Esophagus muscularis mucosa (tissue), 4 donors: ENCODE results near the gene LAMA1. TPM values are rescaled to one million over a fixed set of nuclear protein-coding genes. Genes with fewer than 3 reads are reported as not detected.

ENCODE experiments used
- DNase-seq: peaks from one replicate; pipeline ENCODE4 v3.0.0-alpha.2; 2017; ENCODE audit errors: extremely low spot score
- H3K27ac ChIP-seq, 4 donors: fragments of 200-600 bp; sonication (generic); replicated peaks in 1 of 4; 1 replicate in 3 of 4; 2 replicates in 1 of 4; pipeline ENCODE4 v1.5.1; 2016 to 2019; ENCODE audit warnings: mild to moderate bottlenecking in 1 of 4
- H3K27me3 ChIP-seq, 4 donors: fragments of 200-600 bp; sonication (generic); one replicate each; pipeline versions ENCODE4 v1.5.1 to v1.6.0; 2016 to 2019
- H3K36me3 ChIP-seq, 4 donors: fragments of 200-600 bp; sonication (generic); one replicate each; pipeline ENCODE4 v1.5.1; 2016 to 2019
- H3K4me1 ChIP-seq, 4 donors: fragments of 200-600 bp; sonication (generic); one replicate each; pipeline ENCODE4 v1.5.1; 2016 to 2019
- H3K4me3 ChIP-seq, 4 donors: fragments of 200-600 bp; sonication (generic); 1 replicate in 2 of 4; 2 replicates in 2 of 4; pipeline ENCODE4 v1.5.1; 2016 to 2019; ENCODE audit warnings: mild to moderate bottlenecking in 4 of 4, moderate library complexity in 1 of 4
- H3K9me3 ChIP-seq, 4 donors: fragments of 200-600 bp; sonication (generic); 1 replicate in 3 of 4; 2 replicates in 1 of 4; pipeline ENCODE4 v1.5.1; 2016 to 2019
- CTCF ChIP-seq, 3 experiments: fragments of 200-600 bp in 2 of 3; fragments of 450-650 bp in 1 of 3; sonication (generic) in 2 of 3; IDR thresholded peaks; one replicate each; pipeline ENCODE4 v1.5.1; 2017 to 2019; ENCODE audit warnings: antibody characterized with exemption in 3 of 3, mild to moderate bottlenecking in 2 of 3, moderate library complexity in 1 of 3
- EP300 ChIP-seq: sonication (generic); formaldehyde crosslinking; IDR thresholded peaks from one replicate; pipeline ENCODE4 v1.6.1; 2017; ENCODE audit warnings: antibody characterized with exemption
- POLR2A ChIP-seq: fragments of 450-650 bp; IDR thresholded peaks from one replicate; pipeline ENCODE4 v1.6.1; 2017; ENCODE audit warnings: antibody characterized with exemption, moderate library complexity, mild to moderate bottlenecking, low read depth
- POLR2AphosphoS5 ChIP-seq, 2 donors: sonication (generic); formaldehyde crosslinking; IDR thresholded peaks; one replicate each; pipeline ENCODE4 v1.6.1; 2017; ENCODE audit warnings: antibody characterized with exemption in 2 of 2
- WGBS: methylation state at CpG from one replicate; pipeline ENCODE4 v1.1.5; 2018; 5-methylcytosine and 5-hydroxymethylcytosine counted together
- intact Hi-C: fragments of 100-400 bp; cut with DNase I; formaldehyde crosslinking; loops from one replicate; pipeline ENCODE4 v1.15.1; 2023
- total RNA-seq, 4 donors: library from RNA; depleted of rRNA; stranded (reverse); fragments of >200 nt; gene quantifications; one replicate each; pipeline versions ENCODE4 v1.1.0 to v1.2.1, GENCODE V29; 2016

Gene LAMA1
- total RNA-seq, 4 donors from 2014 or later: 0.17 to 0.69 (median 0.37) TPM

- no peaks in the 10 kb centered on the region for H3K36me3 ChIP-seq
- DNase-seq: no peak
- H3K9me3 ChIP-seq: no peaks in the 10 kb centered on the region
- H3K4me3 ChIP-seq: no peak overlapping the region
- H3K27me3 ChIP-seq: peaks cover 0 to 18% (median 0%) of the 10 kb centered on the region in 4 donors
- 81% methylated on average over 6 of the region's 6 CpGs for WGBS
- intact Hi-C loops: no loop called here
- no peaks in the 10 kb centered on the region for H3K4me1 ChIP-seq
- no peak overlapping the region for H3K27ac ChIP-seq
- TF ChIP-seq EP300 (no peak), POLR2AphosphoS5 (IDR thresholded peaks at IDR 0.05) (no peak), CTCF (IDR thresholded peaks at IDR 0.05) (no peak), POLR2A (no peak)
Observed at GRCh38 chr18:7025194-7025593, 92.4 kb downstream of the LAMA1 start.

GRCh38 chr18:7023581-7023980, 94.0 kb downstream of the LAMA1 start:
- TF ChIP-seq POLR2A (no peak), EP300 (no peak), CTCF (IDR thresholded peaks at IDR 0.05) (no peak), POLR2AphosphoS5 (IDR thresholded peaks at IDR 0.05) (no peak)
- H3K9me3 ChIP-seq: no peaks in the 10 kb centered on the region
- intact Hi-C loops: no loop called here
- no peak overlapping the region for H3K27ac ChIP-seq
- H3K36me3 ChIP-seq: no peaks in the 10 kb centered on the region
- DNase-seq: no peak
- H3K4me1 ChIP-seq: no peaks in the 10 kb centered on the region
- H3K4me3 ChIP-seq: no peak overlapping the region
- H3K27me3 ChIP-seq: peaks cover 0 to 18% (median 0%) of the 10 kb centered on the region in 4 donors
- 92% methylated on average over 7 of the region's 7 CpGs for WGBS

GRCh38 chr18:7023063-7023580, 94.5 kb downstream of the LAMA1 start:
- Histone ChIP-seq H3K27ac (no peak overlapping the region), H3K36me3 (no peaks in the 10 kb centered on the region), H3K4me3 (no peak overlapping the region), H3K27me3 (peaks cover 0 to 18% (median 0%) of the 10 kb centered on the region in 4 donors), H3K4me1 (no peaks in the 10 kb centered on the region), H3K9me3 (no peaks in the 10 kb centered on the region)
- TF ChIP-seq CTCF (IDR thresholded peaks at IDR 0.05): no peak
- no peak for TF ChIP-seq POLR2AphosphoS5 (IDR thresholded peaks at IDR 0.05)
- no peak for TF ChIP-seq EP300
- WGBS: 97% methylated on average over 7 of the region's 19 CpGs
- DNase-seq: no peak
- intact Hi-C loops: no loop called here

- intact Hi-C loops: no loop called here
- no peaks in the 10 kb centered on the region for H3K4me1 ChIP-seq
- WGBS: 63% methylated on average over 16 of the region's 16 CpGs
Observed at GRCh38 chr18:7021994-7022840, 95.4 kb downstream of the LAMA1 start.

More at GRCh38 chr18:7021994-7022840, 95.4 kb downstream of the LAMA1 start:
- H3K27me3 ChIP-seq: peaks cover 0 to 18% (median 0%) of the 10 kb centered on the region in 4 donors
- TF ChIP-seq POLR2A: no peak
- no peak for TF ChIP-seq EP300
- TF ChIP-seq CTCF (IDR thresholded peaks at IDR 0.05): no peak
- no peak for DNase-seq
- H3K36me3 ChIP-seq: no peaks in the 10 kb centered on the region
- H3K4me3 ChIP-seq: no peak overlapping the region
- H3K9me3 ChIP-seq: no peaks in the 10 kb centered on the region
- no peak overlapping the region for H3K27ac ChIP-seq
